ENCODE results near the gene CDY1. TPM values are rescaled to one million over a fixed set of nuclear protein-coding genes. Genes with fewer than 3 reads are reported as not detected.
"Not testable (repeated sequence)": the region's sequence is repeated elsewhere in the genome, so short reads cannot be mapped to it uniquely, and the experiment has no call there.

Gene CDY1, protein sequence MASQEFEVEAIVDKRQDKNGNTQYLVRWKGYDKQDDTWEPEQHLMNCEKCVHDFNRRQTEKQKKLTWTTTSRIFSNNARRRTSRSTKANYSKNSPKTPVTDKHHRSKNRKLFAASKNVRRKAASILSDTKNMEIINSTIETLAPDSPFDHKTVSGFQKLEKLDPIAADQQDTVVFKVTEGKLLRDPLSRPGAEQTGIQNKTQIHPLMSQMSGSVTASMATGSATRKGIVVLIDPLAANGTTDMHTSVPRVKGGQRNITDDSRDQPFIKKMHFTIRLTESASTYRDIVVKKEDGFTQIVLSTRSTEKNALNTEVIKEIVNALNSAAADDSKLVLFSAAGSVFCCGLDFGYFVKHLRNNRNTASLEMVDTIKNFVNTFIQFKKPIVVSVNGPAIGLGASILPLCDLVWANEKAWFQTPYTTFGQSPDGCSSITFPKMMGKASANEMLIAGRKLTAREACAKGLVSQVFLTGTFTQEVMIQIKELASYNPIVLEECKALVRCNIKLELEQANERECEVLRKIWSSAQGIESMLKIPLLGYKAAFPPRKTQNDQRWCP
- not detected for total RNA-seq

DNA sequence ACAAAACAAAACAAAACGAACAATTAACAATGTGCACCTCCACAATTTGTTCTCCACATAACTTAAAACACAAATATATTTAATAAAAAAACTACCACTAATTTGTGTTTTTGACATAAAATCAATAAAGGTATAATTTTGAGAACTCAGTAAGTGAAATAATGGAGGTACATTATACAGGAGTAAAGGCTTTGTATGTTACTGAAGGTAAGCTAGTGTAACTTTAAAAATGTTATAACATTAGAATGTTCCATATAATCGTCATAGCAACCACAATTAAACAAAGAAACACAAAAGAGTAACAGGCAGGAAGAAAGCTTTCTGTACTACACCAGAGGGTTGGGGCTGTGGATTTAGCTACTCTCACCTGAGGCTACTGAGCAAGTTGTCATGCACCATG, at the start of gene CDY1:
CDY1 (plus strand) TSS at position 301 of the 400 bp plus-strand sequence. CDS start 326 bp downstream, outside the sequence.
- DNase-seq (ENCODE audit: low spot score in 2 of 2); H3K27me3 ChIP-seq; H3K4me1 ChIP-seq; H3K4me3 ChIP-seq; H3K27ac ChIP-seq; H3K36me3 ChIP-seq; H3K9me3 ChIP-seq: not testable (repeated sequence)
- no CpG with 5 or more reads among the region's 2 CpGs for WGBS

DNA sequence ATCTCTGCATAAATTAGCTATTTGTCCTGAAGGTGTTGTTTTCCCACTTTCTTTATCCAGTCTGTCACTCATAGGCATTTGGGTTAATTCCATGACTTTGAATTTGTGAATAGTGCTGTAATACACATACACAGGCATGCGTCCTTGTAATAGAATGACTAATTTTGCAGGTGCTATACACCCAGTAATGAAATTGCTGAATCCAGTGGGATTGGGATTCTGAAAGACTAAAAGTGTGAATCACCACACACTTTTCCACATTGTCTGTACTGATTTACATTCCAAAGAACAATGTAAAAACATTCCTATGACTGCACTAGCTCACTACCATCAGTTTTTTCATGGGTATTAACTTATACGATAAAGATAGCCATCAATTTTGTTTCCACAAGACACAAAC, 28.6 kb upstream of the CDY1 start:
- not testable (repeated sequence) for H3K4me3 ChIP-seq; DNase-seq (ENCODE audit: low spot score in 2 of 2); H3K27ac ChIP-seq; H3K27me3 ChIP-seq; H3K4me1 ChIP-seq; H3K9me3 ChIP-seq; H3K36me3 ChIP-seq
- WGBS, result no CpG with 5 or more reads among the region's 2 CpGs

DNA sequence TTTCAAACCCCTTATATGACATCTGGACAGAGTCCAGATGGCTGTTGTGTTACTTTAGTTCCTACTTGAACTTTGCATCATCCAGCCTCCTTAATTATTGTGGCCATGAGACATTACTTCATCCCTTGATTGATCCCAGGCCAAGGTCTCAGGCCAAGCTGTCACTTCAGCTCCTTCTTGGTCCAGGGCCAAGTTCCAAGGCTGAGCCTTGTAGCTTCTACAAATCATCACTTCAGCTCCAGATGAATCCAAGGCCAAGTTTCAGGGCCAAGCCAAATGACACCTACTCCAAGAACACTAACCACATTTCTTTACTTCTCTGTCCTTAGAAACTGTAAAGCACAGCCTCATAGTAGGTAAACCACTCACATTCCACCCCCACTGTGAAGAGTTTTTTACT, 1.7 kb upstream of the CDY1 start:
- not testable (repeated sequence) for H3K36me3 ChIP-seq; H3K4me1 ChIP-seq; H3K4me3 ChIP-seq; DNase-seq (ENCODE audit: low spot score in 2 of 2); H3K9me3 ChIP-seq; H3K27me3 ChIP-seq; H3K27ac ChIP-seq

DNA sequence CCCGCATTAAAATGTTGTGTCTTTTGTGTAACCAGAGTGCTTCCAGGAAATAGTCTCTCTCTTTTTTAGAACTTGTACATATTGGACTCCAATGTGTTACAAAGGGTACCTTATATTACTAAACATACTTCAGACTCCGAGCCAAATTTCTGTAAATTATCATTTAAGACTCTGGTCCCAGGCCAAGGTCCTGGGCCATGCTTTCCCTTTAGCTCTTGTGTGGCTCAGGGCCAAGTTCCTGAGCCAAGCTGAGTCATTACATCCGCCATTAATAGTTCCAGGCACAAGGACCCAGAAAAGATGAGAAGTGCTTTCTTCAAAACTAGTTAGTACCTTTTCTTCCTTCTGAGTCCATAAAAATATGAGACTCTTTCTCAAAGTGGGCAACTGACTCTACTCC, 4.6 kb downstream of the CDY1 start:
- H3K27me3 ChIP-seq; H3K27ac ChIP-seq; H3K9me3 ChIP-seq; H3K4me1 ChIP-seq; DNase-seq (ENCODE audit: low spot score in 2 of 2); H3K4me3 ChIP-seq; H3K36me3 ChIP-seq: not testable (repeated sequence)
- no CpG with 5 or more reads among the region's 3 CpGs for WGBS

DNA sequence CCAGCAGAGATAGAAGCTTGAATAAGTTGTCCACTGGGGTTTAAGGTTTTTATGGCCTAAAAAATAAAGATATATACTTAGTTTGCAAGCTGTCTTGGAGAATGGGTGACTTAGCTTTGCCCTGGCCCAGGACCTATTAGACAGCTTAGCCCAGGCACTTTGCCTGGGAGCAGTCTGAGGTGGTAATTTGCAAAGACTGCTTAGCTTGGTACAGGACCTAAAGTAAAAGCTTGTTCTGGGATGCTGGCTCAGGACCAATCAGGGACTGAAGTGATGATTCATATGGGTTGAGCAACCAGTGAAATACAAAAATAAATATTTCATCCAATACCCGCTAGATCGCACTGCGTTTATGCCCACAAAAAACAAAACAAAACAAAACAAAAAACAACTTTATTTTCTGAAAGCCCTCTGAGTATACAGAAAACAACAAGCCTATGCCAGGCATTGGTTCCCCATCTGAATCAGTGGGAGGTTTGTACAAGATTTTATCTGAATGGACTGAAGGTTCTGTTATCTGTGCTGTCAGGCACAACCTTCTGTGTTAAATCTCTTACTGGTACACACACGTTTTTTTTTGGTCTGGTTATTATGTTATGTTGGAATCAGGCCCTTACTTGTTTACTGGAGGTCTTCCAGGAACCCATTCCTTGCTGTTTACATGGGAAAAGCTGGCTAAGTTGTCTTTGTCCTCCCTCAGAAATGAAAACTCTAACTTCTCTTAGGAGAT, 8.6 kb downstream of the CDY1 start:
- not testable (repeated sequence) for H3K9me3 ChIP-seq; DNase-seq (ENCODE audit: low spot score in 2 of 2); H3K27me3 ChIP-seq; H3K27ac ChIP-seq; H3K4me3 ChIP-seq; H3K4me1 ChIP-seq; H3K36me3 ChIP-seq
- WGBS, result no CpG with 5 or more reads among the region's 4 CpGs

DNA sequence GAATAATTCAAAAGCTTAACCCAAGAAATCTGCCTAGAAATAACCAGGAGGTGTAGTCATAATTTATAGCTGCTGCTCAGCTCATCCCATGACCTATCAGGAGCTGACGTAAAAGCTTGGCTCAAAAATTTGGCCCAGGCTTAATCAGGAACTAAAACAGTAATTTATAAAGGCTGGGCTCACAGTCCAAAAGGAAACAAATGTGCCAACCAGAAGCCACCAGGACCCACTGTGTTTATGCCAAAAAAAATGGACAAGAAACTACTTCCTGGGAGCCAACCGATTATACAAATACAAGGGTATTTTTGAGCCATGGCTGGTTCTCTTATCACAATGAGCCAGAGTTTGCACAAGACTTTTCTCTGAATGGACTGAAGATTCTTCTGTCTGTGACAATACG, 17.9 kb downstream of the CDY1 start:
- no CpG with 5 or more reads among the region's 3 CpGs for WGBS
- not testable (repeated sequence) for DNase-seq (ENCODE audit: low spot score in 2 of 2); H3K27me3 ChIP-seq; H3K9me3 ChIP-seq; H3K4me1 ChIP-seq; H3K27ac ChIP-seq; H3K36me3 ChIP-seq; H3K4me3 ChIP-seq

DNA sequence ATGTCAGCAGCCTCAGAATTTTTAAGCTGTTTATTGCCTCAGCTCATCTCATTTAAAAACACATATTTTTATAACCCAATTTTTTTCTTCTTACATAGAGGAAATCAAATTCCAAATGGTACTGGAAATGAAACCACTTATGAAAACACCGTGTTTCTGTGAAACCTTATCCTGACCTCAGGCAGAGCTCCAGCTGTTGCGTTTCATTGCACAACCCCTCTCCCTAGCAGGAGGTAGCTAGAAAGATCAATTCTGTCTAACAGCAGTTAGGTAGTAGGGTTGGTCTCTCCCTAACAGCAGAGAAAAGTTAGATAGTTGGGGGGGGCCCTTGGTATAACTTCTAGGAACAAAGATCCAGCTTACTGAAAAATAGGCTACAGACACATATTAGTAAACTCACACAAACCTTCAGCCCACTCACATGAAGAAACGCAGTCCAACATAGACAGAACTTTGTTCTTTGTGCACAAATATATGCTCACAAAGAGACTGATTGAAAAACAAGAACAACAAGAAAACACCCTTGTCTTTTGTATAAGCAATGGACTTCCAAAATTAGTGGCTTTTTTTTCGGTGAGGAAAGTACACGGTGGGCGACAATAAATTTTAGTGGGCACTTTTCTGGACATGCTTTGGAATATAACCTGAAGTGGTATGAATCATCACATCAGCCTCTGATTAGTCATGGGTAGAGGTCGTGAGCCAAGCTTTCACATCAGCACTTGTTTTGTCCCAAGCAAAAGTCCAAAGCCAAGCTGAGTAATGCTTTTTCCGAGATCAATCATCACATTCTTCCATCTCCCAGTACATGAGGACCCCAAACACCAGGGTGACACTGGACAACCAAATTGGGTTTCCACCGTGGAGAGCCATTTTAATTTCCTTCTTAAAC, 21.4 kb downstream of the CDY1 start:
- H3K27me3 ChIP-seq; H3K36me3 ChIP-seq; H3K9me3 ChIP-seq; H3K4me1 ChIP-seq; H3K4me3 ChIP-seq; H3K27ac ChIP-seq; DNase-seq (ENCODE audit: low spot score in 2 of 2): not testable (repeated sequence)
- no CpG with 5 or more reads among the region's 9 CpGs for WGBS
